GM19397 (cell line): ENCODE results near the gene CERS6.

Experiments used
- ATAC-seq: cut with Tn5 transposase; IDR thresholded peaks from one replicate; pipeline ENCODE4 v1.9.1; 2021; ENCODE audit warnings: mild to moderate bottlenecking, moderate library complexity; ENCODE audit not compliant: unreplicated experiment

The CERS6 gene

GRCh38 chr2:168565112-168565511 lies 109.0 kb downstream of the CERS6 start:
- ATAC-seq: no peak

- no peak for ATAC-seq
Measured at GRCh38 chr2:168565512-168565911, 109.4 kb downstream of the CERS6 start.

- ATAC-seq: no peak
Measured at GRCh38 chr2:168566974-168567665, 111.0 kb downstream of the CERS6 start.

- ATAC-seq: no peak
Measured at GRCh38 chr2:168567836-168568235, 111.8 kb downstream of the CERS6 start.

- no peak for ATAC-seq
Measured at GRCh38 chr2:168568476-168569267, 112.6 kb downstream of the CERS6 start.

- ATAC-seq: no peak
Measured at GRCh38 chr2:168571061-168571460, 115.0 kb downstream of the CERS6 start.

GRCh38 chr2:168573128-168573903 lies 117.2 kb downstream of the CERS6 start:
- ATAC-seq: no peak

GRCh38 chr2:168574856-168575630 lies 119.0 kb downstream of the CERS6 start:
- no peak for ATAC-seq

GRCh38 chr2:168577885-168578284 lies 121.8 kb downstream of the CERS6 start:
- no peak for ATAC-seq

GRCh38 chr2:168583064-168583709 lies 127.1 kb downstream of the CERS6 start:
- ATAC-seq: peak; percentile 43

- ATAC-seq: no peak
Measured at GRCh38 chr2:168583710-168584521, 127.8 kb downstream of the CERS6 start.

GRCh38 chr2:168584911-168585310 lies 128.8 kb downstream of the CERS6 start:
- peak; percentile 44 for ATAC-seq

GRCh38 chr2:168585700-168586099 lies 129.6 kb downstream of the CERS6 start:
- no peak for ATAC-seq

- no peak for ATAC-seq
Measured at GRCh38 chr2:168587307-168587706, 131.2 kb downstream of the CERS6 start.

GRCh38 chr2:168589236-168590211 lies 133.5 kb downstream of the CERS6 start:
- ATAC-seq: no peak

- ATAC-seq: no peak
Measured at GRCh38 chr2:168592181-168592831, 136.2 kb downstream of the CERS6 start.

- ATAC-seq: no peak
Measured at GRCh38 chr2:168593713-168594112, 137.6 kb downstream of the CERS6 start.

- peak; percentile 84 for ATAC-seq
Measured at GRCh38 chr2:168594778-168595177, 138.7 kb downstream of the CERS6 start.
